Left renal cortex interstitium (tissue), 4 donors: ENCODE data around the gene MFGE8. TPM values are rescaled to one million over a fixed set of nuclear protein-coding genes. Genes with fewer than 3 reads are reported as not detected.

Source experiments
- DNase-seq, 4 donors: peaks; one replicate each; pipeline ENCODE4 v3.0.0-alpha.2; 2013; ENCODE audit warnings: low read depth in 4 of 4, low spot score in 2 of 4, missing footprints in 1 of 4
- polyA plus RNA-seq, 4 donors: library from polyadenylated mRNA; unstranded; fragments of 120-200 nt; gene quantifications; one replicate each; pipeline ENCODE4 v1.2.1, GENCODE V29; 2013; ENCODE audit not compliant: insufficient read length in 4 of 4

The MFGE8 gene
- polyA plus RNA-seq, 4 donors: 70.7 to 178 (median 130) TPM

DNA sequence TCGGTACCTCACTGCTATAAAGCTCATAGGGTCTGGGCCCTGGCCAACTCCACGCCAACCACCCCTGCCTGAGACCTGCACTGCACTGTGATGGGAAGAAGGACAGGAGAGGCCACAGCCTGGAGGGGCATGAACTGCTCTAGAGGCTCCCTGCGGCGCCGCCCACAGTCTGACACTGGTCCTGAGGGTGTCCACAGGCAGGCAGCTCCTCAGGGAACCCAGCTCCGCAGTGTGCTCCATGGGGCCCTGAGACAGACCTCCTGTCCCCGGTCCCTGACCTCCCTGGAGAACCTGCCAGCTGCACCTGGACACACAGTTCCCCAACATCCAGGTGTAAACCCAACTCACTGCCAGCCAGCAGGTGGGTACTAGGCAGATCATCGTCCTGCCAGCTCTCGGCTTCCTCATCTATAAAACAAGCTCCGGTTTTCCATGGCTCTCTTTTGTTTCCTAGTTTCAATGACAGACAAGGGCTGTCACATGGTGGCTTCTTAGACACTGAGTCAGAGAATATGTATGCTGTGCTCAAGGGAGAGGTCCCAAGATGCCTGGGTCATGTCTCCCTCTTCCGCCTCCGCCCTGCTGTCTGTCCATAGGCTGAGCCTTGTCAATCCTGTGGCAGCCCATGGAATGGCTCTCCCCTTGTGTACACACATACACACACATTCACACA, 12.7 kb downstream of the MFGE8 start:
- no peak for DNase-seq

DNA sequence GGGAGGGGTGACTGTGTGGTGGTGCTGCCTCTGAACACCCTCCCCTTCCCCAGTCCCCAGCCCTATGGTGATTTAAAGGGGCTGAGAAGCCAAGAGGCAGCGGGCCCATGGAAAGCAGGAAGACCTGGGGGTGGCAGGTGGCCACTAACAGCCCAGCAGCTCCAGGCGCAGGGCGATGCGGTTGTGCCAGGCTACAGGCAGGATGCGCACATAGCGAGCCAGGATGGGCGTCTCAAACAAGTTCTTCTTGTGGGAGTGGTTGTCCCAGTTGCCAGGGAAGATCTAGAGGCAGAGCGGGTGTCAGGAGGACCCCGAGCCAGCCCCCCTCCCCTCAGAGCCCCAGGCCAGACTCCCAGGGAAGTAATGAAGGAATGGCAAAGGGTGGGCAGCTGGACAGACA, 13.9 kb downstream of the MFGE8 start:
- DNase-seq: no peak

DNA sequence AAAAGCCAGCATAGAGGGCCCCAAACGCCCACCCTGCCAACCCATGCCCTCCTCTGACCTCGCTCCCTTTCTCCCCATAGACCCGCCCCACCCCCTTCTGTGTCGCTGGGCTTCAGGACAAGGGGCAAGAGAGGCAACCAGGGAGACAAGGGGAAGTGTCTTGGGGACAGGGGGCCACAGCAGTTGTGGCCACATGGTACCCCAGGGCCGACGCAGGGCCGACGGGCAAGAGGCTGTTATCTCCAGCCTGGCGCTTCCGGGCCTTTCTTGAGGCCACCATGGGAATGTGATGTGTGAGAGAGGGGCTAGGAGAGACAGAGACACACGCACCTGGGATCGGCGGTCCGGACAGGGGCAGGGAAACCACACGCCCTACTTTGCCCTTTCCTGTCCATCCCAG, 14.4 kb downstream of the MFGE8 start:
- no peak for DNase-seq

DNA sequence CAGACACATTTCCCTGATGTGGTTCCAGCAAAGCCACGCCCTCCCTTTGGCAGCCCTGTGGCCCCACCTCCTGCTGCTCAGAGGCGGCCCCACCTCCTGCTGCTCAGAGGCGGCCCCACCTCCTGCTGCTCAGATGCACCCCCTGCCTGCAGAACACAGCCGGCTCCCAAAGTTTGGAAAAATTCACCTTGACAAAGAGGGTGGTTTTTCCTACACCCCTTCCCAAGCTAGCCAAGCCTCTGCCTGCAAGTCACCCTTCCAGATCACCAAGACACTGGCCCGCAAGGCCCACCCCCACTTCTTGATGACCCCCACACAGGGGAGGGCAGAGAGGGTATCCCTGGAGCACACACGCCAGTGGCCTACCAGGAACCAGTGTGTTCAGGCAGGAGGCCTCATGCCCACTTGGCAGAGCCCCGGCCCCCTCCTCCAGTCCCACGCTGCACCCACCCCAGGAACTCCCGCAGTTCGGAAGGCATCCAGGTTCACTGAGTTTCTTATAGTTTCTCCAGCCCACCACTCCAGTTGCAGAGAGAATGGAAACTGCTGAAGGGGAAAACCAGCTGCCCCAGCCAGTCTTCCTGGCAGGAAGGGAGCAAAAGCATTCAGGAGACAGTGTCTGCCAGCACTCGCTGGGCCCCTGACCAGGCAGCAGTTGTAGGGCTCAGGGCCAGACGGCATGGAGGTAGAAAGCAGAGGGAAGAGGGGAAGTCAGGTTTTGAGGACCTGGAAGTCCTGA, 15.6 kb downstream of the MFGE8 start:
- DNase-seq: no peak

DNA sequence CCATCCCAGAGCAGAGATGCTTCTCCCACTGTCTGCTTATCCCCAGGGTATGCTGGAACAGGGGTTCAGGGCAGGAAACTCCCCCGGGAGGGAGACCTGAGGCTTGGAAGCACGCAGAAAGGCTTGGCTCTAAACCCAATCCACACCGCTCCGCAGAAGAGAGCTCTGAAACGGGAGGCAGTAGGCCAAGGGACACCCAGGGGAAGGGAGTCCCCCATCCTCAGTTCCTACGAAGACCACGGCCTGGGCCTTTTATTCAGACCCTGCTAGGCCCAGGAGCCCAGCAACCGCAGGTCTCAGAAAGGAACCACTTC, 16.1 kb downstream of the MFGE8 start:
- DNase-seq: no peak

GRCh38 chr15:88896333-88897033, 16.7 kb downstream of the MFGE8 start:
- no peak for DNase-seq

DNA sequence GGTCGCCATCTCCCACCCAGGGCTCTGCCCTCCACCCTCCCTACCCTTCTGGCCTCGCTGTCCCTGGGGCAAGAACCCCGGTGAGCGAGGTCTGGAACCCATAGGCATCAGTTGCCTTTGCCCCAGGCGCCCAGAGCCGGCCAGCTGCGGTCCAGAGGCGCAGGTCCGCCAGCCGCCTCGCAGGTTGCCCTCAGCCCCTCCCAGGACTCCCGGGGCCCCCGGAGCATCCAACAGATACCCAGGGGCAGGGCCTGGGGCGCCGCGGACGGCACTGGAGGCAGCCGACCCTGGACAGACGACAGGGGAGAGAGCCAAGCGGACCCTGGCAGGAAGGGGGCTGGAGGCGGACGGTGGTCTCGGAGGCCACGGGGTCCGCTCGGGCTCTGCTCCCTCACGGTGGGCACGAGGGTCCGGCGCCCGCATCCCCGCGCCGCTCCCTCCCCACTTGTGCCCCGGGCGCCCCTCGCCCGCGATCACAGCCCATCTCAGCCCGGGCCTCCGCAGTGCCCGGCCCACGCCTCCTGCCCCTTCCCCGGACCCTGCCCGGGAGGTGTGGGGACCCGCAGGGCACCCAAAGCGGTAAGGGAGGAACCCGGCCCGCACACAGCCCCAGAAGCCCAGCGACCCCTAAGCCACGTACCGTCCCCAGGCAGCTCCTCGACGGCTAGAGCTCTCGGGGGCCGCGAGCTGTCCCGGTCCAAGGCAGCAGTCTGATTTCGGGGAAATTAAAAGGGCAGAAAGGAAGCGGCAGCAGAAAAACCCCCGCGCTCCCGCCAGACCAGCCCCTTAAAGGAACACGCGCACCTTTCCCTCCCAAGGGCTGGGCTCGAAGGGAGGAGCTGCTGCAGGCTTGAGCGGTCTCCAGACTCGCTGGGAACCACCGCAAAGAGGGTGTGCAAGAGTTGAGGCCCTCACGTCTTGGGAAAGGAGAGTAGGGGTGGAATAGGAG, 18.1 kb downstream of the MFGE8 start, which contains the start of gene HAPLN3:
Gene HAPLN3, minus strand, starts transcription at position 726 of the 949 bp plus-strand sequence. CDS start 8,246 bp downstream, outside the sequence.
- no peak for DNase-seq

DNA sequence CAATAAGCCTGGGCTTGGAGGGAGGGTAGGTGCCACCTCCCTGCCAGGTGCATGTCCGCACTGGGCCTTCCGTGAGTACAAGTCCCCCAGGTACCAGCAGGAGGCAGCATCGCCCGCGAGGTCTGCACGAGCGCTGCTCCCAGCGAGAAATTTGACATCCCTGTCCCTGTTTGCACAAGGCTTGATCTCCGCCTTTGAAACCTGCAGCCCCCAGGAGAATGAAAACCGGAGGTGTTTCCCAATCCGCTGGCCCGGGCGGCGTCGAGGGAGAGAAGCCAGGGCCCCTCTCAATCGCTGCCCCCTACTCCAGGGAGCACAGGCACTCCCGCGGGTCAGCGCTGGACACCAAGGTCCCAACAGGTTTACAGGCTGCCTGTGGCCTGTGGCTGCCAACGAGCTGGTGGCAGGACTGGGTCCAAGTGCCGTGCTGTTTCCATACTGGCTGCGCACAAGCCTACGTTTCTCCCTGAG, 18.8 kb downstream of the MFGE8 start:
- DNase-seq: no peak

DNA sequence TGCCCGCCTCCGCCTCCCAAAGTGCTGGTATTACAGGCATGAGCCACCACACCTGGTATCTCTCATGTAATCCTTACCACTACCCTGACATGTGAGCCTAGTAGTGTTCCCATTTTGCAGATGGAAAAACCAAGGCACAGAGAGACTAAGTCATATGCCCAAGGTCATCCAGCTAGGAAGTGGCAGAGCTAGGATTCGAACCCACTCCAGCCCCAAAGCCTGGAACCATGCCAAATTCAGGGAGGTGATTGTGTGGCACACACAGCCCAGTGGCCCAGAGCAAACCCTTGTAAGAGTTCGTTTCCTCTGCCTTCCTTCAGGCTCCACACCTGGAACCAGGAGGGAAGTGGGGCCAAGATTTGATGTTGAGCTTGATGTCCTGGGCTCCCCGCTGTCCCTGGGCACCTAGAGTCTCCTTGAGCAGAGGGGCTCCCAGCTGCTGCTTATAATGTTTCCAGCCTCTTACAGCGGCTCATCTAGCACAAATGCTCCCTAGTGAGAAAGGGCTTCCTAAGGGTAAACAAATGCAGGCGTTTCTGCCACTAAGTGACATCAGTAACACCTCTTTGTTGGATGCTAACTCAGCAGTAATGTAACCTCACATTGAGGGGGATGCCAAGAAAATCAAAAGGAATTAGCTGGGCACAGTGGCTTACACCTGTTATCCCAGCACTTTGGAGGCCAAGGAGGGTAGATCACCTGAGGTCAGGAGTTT, 21.5 kb downstream of the MFGE8 start:
- no peak for DNase-seq

DNA sequence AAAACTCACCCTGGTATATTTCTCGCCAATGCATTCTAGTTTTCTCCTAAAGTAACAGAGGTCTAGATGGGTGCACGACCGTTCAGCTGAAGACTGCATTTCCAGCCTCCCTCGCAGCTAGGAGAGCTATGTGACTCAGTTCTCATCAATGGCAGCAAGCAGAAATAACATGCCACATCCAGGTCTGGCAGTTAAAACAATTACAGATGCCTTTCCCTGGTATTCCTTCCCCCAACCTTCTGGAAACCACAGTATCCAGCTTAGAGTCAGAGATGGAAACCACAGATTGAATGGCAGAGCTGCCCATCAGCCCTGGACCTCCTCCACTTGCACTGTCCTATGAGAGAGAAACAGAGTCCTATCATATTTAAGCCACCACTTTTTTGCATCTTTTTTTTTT, 22.7 kb downstream of the MFGE8 start:
- DNase-seq: no peak

- no peak for DNase-seq
Observed at GRCh38 chr15:88888719-88889118, 24.5 kb downstream of the MFGE8 start.

DNA sequence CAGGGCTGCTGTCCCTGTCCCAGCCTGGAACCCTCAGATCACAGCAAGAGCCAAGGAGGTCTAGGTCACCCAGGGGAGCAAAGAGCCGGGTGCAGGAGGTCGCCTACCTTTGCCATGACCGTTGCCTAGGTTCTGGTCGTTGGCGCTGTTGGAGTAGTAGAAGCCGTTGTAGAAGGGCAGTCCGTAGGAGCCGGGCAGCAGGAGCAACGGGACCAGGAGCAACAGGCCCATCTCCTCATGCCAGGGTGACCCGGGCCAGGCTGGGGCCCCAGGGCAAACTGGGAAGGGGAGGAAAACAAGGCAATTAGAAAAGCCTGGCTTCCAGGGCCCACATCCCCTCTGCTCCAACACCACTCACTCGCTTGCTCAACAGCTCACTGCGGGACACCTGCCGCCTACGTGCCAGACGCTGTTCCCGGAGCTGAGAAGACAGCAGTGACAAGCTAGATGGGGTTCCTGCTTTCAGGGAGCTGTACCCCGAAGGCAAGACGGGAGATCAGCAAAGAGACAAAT, 26.1 kb downstream of the MFGE8 start:
- DNase-seq: no peak

GRCh38 chr15:88882785-88883184, 30.4 kb downstream of the MFGE8 start:
- DNase-seq: no peak

DNA sequence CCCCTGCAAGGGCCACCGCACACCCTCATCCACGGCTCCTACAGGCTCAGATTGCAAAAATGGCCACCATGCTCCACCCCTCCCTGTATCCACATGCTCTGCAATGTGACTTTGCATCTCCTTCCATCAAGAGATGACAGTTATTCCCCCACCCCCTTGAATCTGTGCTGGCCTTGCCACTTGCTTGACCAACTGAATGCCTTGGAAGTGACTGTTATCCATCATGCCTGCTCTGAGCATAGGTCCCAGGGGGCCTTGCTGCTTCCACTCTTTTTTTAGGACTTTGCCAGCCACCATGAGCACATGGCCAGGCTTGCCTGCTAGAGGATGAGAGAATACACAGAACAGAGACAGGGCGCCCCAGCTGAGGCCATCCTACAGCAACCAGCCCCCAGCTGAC, 31.4 kb downstream of the MFGE8 start:
- DNase-seq: no peak

DNA sequence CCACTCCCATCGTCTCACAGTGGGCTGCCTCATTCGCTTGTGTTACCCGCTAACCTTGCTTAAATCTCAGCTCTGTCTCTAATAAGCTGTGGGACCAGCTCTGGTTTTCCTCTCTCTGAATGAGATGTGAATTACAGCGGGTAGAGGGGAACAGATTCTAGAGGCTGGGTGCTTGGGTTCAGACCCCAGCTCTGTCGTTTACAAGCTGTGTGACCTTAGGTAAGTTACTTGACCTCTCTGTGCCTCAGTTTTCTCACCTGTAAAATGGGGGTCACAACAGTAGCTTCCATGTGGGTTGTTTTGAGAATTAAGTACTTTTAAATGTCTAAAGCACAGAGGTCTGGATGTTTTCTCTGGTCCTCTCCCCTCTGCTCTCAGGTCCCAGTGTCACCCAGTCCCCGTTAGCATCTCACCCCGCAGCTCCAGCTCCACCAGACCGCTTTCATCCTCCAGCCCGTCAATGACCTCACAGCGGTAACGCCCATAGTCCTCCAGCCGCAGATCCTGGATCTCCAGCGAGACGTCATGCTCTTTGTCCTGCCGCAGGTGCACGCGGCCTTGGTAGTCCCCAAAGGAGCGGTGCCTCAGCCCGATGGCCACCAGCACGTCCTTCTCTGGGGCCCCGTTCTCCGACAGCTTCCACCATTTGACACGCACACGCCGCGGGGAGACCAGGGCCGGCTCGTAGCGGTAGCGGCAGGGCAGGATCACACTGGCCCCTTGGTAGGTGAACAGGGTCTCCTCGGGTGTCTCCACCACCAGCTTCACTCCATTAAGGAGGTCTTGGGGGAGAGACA, 32.0 kb downstream of the MFGE8 start:
- no peak for DNase-seq

GRCh38 chr15:88878720-88879184, 34.4 kb downstream of the MFGE8 start:
- no peak for DNase-seq

DNA sequence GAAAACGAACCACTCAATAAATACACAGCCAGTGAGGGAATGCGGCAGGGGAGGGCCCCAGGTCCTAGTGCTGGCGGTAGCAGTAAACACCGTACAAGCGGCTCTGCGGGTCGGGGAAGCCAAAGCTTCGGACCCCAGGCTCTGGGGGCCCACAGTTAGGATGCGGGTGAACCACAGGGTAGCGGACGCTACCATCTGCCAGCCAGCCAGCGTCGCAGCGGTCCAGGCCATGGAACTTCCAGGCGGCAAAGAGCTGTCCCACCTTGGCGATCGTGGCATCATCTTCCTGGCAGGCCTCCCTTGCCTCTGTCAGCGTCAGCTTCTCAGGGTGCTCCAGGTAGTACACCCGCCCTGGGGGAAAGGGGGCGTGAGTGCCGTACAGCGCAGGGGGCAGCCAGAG, 35.3 kb downstream of the MFGE8 start:
- no peak for DNase-seq

DNA sequence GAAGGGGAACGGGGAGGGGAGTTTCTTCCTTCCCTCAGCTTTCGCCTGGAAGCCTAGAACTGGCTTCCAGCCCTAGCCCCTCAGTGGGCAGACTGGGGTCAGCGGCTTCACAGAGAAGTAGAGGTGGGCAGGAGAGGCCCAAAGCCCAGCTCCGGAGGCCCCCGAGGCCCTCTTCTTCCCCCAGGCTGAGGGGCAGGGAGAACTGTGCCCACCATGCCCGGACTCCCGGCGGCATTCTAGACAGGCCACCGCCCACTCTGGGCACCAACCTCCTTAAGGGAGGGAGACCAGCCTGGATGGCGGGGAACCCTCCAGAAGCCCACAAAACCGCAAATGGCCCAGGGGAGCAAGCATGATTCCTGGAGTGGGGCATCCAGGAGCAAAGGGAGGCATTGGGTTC, 35.8 kb downstream of the MFGE8 start:
- DNase-seq: no peak

- DNase-seq: no peak
Observed at GRCh38 chr15:88876573-88876972, 36.6 kb downstream of the MFGE8 start.
